ENCODE data around the gene DCDC2C.
A peak's percentile ranks its signal among the peaks of the same experiment; 100 is the strongest.

DNA sequence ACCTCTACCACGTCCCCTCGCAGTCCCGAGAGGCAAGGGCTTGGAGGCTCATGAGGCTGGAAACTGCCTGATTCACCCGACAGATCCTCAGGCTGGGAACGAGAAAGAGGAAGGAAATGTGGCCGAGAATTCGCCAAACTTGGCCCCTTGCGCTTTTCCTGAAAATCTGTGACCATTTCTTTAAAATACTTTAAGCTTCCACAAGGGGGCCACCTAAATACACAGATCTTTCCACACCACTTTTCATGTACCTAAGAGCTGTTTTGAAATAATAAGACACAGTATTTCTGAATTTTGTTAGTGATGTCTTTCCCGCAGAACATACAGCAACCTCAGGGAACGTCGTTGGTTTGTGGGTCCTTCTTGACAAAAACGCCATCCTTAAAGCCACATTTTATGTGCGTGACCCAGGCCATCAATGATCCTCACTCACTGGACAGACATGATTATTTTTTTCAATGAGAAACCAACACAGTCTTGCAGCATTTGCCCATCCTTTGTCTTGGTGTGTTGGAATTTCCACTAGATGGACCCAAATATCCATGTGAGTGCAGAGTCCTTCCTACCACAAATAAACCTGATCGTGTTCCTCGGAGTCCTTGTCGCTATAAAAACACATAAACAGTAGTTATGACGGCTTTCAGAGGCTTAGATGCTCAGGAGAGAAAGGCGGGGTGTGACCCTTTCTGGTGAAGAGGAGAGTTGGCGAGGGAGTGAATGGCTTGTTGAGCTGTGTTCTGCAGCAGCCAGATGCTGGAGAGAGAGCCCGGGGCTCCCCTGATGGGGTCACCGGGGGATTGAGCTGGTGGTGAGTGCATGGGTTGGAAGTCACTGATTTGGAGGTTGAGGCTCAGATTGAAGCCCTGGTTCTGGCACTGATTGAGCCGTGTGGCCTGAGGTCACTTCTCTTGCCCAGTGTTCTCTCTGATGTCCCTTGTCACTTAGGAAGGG is 25.0 kb downstream of the DCDC2C start:
- TF ChIP-seq, protein P1, sequence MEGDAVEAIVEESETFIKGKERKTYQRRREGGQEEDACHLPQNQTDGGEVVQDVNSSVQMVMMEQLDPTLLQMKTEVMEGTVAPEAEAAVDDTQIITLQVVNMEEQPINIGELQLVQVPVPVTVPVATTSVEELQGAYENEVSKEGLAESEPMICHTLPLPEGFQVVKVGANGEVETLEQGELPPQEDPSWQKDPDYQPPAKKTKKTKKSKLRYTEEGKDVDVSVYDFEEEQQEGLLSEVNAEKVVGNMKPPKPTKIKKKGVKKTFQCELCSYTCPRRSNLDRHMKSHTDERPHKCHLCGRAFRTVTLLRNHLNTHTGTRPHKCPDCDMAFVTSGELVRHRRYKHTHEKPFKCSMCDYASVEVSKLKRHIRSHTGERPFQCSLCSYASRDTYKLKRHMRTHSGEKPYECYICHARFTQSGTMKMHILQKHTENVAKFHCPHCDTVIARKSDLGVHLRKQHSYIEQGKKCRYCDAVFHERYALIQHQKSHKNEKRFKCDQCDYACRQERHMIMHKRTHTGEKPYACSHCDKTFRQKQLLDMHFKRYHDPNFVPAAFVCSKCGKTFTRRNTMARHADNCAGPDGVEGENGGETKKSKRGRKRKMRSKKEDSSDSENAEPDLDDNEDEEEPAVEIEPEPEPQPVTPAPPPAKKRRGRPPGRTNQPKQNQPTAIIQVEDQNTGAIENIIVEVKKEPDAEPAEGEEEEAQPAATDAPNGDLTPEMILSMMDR (IDR thresholded peaks at IDR 0.05) = peak in 3 of 4 experiments; percentile 55 to 61 (median 56)
- no peak for TF ChIP-seq EP300 (IDR thresholded peaks at IDR 0.05)
